GM23248 (cell line): ENCODE measurements around the gene RNF207.

Experiments
- EZH2 ChIP-seq: fragments of 200-600 bp; sonication (generic); IDR thresholded peaks from 2 replicates; pipeline ENCODE4 v1.6.1; 2018; ENCODE audit warnings: antibody characterized with exemption, mild to moderate bottlenecking; ENCODE audit not compliant: insufficient read depth, poor library complexity, severe bottlenecking
- EZH2phosphoT487 ChIP-seq: fragments of 200-600 bp; sonication (generic); IDR thresholded peaks from 2 replicates; pipeline ENCODE4 v1.6.1; 2018; ENCODE audit warnings: antibody characterized with exemption, moderate library complexity, mild to moderate bottlenecking, low read depth; ENCODE audit not compliant: insufficient read depth

DNA sequence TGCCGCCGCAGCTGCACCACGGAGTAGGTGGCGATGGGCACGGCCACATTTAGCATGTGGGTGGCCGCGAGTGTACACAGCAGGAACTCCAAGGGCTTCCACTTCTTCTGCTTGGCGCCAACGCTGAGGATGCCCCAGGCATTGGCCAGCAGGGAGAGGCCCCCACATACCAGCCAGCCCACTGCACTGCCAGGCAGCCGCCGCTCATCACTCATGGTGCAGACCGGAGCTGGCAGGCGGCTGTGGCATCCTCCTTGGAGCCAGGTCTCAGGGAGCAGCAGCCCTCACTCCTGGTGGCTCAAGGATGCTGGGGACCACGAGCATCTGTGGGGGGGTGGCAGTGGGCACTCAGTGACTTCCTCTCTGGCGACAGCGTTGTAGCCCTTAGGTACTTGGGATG, 48.8 kb downstream of the RNF207 start:
- TF ChIP-seq EZH2phosphoT487 (no peak), EZH2 (no peak)
